Spinal cord (tissue), 10 donors: ENCODE measurements around the gene RASA3. TPM values are rescaled to one million over a fixed set of nuclear protein-coding genes. Genes with fewer than 3 reads are reported as not detected.

Source experiments
- DNase-seq, 6 donors: peaks; one replicate each; pipeline versions ENCODE4 v3.0.0 to v3.0.0-alpha.2; 2013 to 2015; ENCODE audit warnings: low spot score in 6 of 6, low read depth in 4 of 6
- H3K27ac ChIP-seq: one replicate; pipeline ENCODE4 v1.5.1; 2013; ENCODE audit warnings: low read depth, low read length, control low read depth
- H3K27me3 ChIP-seq: one replicate; pipeline ENCODE4 v1.6.1; 2013; ENCODE audit warnings: low read length; ENCODE audit not compliant: control insufficient read depth, insufficient read depth
- H3K36me3 ChIP-seq: one replicate; pipeline ENCODE4 v1.6.1; 2013; ENCODE audit warnings: low read length; ENCODE audit not compliant: control insufficient read depth, insufficient read depth
- H3K4me1 ChIP-seq: one replicate; pipeline ENCODE4 v1.6.1; 2013; ENCODE audit warnings: low read length; ENCODE audit not compliant: control insufficient read depth, insufficient read depth
- H3K4me3 ChIP-seq: one replicate; pipeline ENCODE4 v1.5.1; 2013; ENCODE audit warnings: low read depth, low read length, control low read depth
- H3K9me3 ChIP-seq: one replicate; pipeline ENCODE4 v1.6.1; 2013; ENCODE audit warnings: low read length; ENCODE audit not compliant: control insufficient read depth, insufficient read depth
- WGBS: methylation state at CpG from one replicate; pipeline ENCODE4 v1.1.5; 2013; ENCODE audit warnings: missing lambda C conversion rate; ENCODE audit not compliant: insufficient coverage; 5-methylcytosine and 5-hydroxymethylcytosine counted together
- polyA plus RNA-seq, 2 donors: library from polyadenylated mRNA; unstranded; fragments of 120-200 nt; gene quantifications; one replicate each; pipeline ENCODE4 v1.2.1, GENCODE V29; 2013; ENCODE audit not compliant: insufficient read length in 2 of 2
- total RNA-seq, 2 donors: library from RNA; depleted of rRNA in 1 of 2; stranded (reverse); fragments of 120-200 nt in 1 of 2; fragments of >200 nt in 1 of 2; gene quantifications; one replicate each; pipeline versions ENCODE4 v1.2.3 to v1.2.4, GENCODE V29; 2013 to 2014
- donor health status: healthy.

RASA3 gene
- total and polyA plus RNA-seq, 4 donors = 15.2 to 31.6 (median 23.2) TPM

DNA sequence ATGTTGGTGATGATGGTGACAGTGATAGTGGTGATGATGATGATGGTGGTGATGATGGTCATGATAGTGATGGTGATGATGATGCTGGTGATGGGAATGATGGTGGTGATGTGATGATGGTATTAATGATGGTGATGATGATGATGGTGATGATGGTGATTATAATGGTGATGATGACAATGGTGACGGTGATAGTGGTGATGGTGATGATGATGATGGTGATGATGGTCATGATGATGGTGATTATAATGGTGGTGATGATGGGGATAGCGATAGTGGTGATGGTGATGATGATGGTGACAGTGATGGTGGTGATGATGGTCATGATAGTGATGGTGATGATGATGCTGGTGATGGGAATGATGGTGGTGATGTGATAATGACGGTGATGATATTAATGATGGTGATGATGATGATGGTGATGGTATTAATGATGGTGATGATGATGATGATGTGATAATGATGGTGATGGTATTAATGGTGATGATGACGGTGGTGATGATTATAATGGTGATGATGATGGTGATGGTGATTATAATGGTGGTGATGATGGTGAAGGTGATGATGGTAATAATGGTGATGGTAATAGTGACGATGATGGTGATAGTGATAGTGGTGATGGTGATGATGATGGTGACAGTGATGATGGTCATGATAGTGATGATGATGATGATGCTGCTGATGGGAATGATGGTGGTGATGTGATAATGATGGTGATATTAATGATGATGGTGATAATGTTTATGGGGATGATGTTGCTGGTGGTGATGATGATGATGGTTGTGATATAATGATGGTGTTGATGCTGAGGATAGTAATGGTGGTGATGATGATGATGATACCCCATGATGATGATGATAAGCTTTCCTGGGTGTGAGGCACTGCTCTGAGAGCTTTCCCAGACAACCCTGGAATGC is 166.2 kb downstream of the RASA3 start:
- H3K36me3 ChIP-seq = peaks cover 58% of the 10 kb centered on the region
- H3K9me3 ChIP-seq = no peaks in the 10 kb centered on the region
- DNase-seq = no peak
- no peak overlapping the region for H3K27ac ChIP-seq
- no peaks in the 10 kb centered on the region for H3K4me1 ChIP-seq
- 100% methylated on average over 5 of the region's 5 CpGs for WGBS
- no peaks in the 10 kb centered on the region for H3K27me3 ChIP-seq
- H3K4me3 ChIP-seq = no peak overlapping the region

DNA sequence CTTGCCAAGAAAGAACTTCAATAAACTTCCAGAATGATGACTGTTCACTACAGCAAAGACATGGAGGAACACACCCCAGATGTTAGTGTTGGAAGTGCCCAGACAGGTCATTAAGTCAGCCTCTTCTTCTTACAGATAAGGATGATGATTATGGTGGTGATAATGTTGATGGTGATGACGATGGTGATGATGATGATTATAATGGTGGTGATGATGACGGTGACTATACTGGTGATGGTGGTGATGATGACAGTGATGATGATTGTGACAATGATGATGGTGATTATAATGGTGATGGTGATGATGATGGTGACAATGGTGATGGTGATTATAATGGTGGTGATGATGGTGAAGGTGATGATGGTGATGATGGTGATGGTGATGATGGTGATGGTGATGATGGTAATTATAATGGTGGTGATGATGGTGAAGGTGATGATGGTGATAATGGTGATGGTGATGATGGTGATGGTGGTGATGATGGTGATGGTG is 167.0 kb downstream of the RASA3 start:
- H3K27ac ChIP-seq = no peak overlapping the region
- WGBS = 100% methylated on average over 2 of the region's 2 CpGs
- no peak for DNase-seq
- no peaks in the 10 kb centered on the region for H3K27me3 ChIP-seq
- H3K4me1 ChIP-seq = no peaks in the 10 kb centered on the region
- no peaks in the 10 kb centered on the region for H3K9me3 ChIP-seq
- H3K4me3 ChIP-seq = no peak overlapping the region
- H3K36me3 ChIP-seq = peaks cover 51% of the 10 kb centered on the region

GRCh38 chr13:113964251-113964995 is 168.0 kb downstream of the RASA3 start:
- DNase-seq = no peak
- no peak overlapping the region for H3K27ac ChIP-seq
- H3K4me3 ChIP-seq = no peak overlapping the region
- H3K9me3 ChIP-seq = no peaks in the 10 kb centered on the region
- H3K36me3 ChIP-seq = peaks cover 41% of the 10 kb centered on the region
- H3K4me1 ChIP-seq = no peaks in the 10 kb centered on the region
- WGBS = 95% methylated on average over 10 of the region's 21 CpGs
- H3K27me3 ChIP-seq = no peaks in the 10 kb centered on the region

DNA sequence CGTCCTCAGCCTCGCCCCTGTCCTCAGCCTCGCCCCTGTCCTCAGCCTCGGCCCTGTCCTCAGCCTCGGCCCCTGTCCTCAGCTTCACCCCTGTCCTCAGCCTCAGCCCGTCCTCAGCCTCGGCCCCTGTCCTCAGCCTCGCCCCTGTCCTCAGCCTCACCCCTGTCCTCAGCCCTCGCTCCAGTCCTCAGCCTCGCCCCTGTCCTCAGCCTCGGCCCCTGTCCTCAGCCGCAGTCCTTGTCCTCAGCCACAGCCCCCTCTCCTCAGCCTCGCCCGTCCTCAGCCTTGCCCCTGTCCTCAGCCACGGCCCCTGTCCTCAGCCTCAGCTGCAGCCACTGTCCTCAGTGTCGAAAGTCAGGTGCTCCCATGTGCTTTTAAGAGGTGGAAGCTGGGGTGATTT is 169.0 kb downstream of the RASA3 start:
- no peaks in the 10 kb centered on the region for H3K9me3 ChIP-seq
- H3K27ac ChIP-seq = no peak overlapping the region
- H3K36me3 ChIP-seq = peaks cover 31% of the 10 kb centered on the region
- no peak overlapping the region for H3K4me3 ChIP-seq
- 94% methylated on average over 11 of the region's 16 CpGs for WGBS
- no peak for DNase-seq
- H3K27me3 ChIP-seq = no peaks in the 10 kb centered on the region
- H3K4me1 ChIP-seq = no peaks in the 10 kb centered on the region

DNA sequence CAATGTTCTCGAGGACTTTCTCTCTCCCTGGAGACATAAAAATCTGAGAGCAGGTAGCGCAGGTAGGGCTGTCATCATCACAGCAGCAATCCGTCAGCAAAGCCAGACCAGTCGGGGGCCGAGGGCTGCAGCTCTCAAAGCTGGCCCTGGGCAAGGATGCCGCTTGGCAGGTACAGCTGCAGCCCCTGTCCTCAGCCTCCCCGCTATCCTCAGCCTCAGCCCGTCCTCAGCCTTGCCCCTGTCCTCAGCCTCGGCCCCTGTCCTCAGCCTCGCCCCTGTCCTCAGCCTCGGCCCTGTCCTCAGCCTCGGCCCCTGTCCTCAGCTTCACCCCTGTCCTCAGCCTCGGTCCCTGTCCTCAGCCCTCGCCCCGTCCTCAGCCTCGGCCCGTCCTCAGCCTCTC is 169.4 kb downstream of the RASA3 start:
- Histone ChIP-seq H3K27me3 (no peaks in the 10 kb centered on the region), H3K27ac (no peak overlapping the region), H3K36me3 (peaks cover 27% of the 10 kb centered on the region), H3K4me1 (no peaks in the 10 kb centered on the region), H3K4me3 (no peak overlapping the region), H3K9me3 (no peaks in the 10 kb centered on the region)
- WGBS = 94% methylated on average over 17 of the region's 17 CpGs
- no peak for DNase-seq

GRCh38 chr13:113962386-113962785 is 170.0 kb downstream of the RASA3 start:
- no peak for DNase-seq
- H3K4me1 ChIP-seq = no peaks in the 10 kb centered on the region
- WGBS = 87% methylated on average over 11 of the region's 11 CpGs

DNA sequence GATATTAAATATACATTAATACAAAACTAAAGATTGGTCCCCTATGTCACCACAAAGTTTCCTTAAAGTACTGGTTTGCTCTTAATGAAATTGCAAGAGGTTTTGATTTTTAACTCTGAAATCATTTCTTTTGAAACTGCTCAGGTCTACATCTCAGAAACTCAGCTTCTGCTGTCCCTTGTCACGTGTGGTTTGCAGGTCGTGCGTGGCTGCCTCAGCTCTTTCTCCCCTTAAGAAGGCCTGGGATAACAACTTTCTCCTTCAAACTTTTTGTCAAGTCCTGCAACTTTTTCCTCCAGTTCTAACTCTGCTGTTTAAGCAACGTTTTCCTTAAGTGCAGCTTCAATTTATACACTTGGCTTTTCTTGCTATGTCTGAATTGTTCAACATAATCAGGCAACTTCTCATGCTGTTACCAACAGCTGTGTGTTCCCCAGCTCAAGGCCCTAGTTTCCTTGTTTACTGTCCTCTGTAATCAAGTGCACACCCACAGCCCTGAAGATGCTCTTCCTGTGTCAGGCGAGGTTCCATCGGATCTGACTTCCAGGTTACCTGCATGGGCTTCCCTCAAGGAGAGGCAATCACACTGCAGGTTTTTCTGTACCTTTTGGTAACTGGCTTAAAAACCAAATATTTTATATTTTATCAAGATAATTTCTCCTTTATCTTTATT is 172.0 kb downstream of the RASA3 start:
- 72% methylated on average over 5 of the region's 6 CpGs for WGBS
- DNase-seq = no peak

More at GRCh38 chr13:113962386-113962785, 170.0 kb downstream of the RASA3 start:
- Histone ChIP-seq H3K4me3 (no peak overlapping the region), H3K9me3 (no peaks in the 10 kb centered on the region), H3K27ac (no peak overlapping the region), H3K27me3 (no peaks in the 10 kb centered on the region), H3K36me3 (peaks cover 21% of the 10 kb centered on the region)

GRCh38 chr13:113959198-113959597 is 173.2 kb downstream of the RASA3 start:
- WGBS = 100% methylated on average over 1 of the region's 1 CpG
- DNase-seq = no peak
- H3K4me1 ChIP-seq = no peaks in the 10 kb centered on the region
- no peaks in the 10 kb centered on the region for H3K9me3 ChIP-seq
- H3K27ac ChIP-seq = no peak overlapping the region
- H3K36me3 ChIP-seq = peaks cover 36% of the 10 kb centered on the region
- no peaks in the 10 kb centered on the region for H3K27me3 ChIP-seq
- H3K4me3 ChIP-seq = no peak overlapping the region

More for the DNA sequence above, 172.0 kb downstream of the RASA3 start:
- no peaks in the 10 kb centered on the region for H3K9me3 ChIP-seq
- H3K27me3 ChIP-seq = no peaks in the 10 kb centered on the region
- H3K4me1 ChIP-seq = no peaks in the 10 kb centered on the region
- H3K27ac ChIP-seq = no peak overlapping the region
- no peak overlapping the region for H3K4me3 ChIP-seq
- peaks cover 30% of the 10 kb centered on the region for H3K36me3 ChIP-seq

DNA sequence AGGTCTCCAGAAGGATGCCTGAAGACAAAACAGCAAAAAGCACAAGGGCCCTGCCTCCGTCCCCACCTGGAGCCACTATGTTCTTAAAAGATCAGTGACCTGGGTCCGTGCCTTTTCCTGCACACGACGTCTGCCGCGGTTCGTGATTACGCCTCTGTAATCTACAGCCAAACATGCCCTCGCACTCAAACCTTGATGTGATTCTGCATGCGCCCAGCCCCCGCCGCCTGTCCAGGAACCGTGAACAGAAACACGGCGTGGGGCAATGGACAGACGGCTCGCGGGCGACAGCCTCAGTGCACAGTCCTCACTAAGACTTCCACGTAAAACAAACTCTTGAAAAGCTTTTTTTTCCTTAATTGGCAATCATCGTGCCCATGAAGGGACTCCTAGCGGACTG is 174.1 kb downstream of the RASA3 start:
- 92% methylated on average over 22 of the region's 22 CpGs for WGBS
- Histone ChIP-seq H3K36me3 (peaks cover 42% of the 10 kb centered on the region), H3K27ac (no peak overlapping the region), H3K9me3 (no peaks in the 10 kb centered on the region), H3K4me1 (peaks cover 2% of the 10 kb centered on the region), H3K27me3 (no peaks in the 10 kb centered on the region), H3K4me3 (no peak overlapping the region)
- DNase-seq = no peak
